Measurements from ENCODE around the gene RPH3AL. TPM values are rescaled to one million over a fixed set of nuclear protein-coding genes. Genes with fewer than 3 reads are reported as not detected.
A peak's percentile ranks its signal among the peaks of the same experiment; 100 is the strongest.

Gene RPH3AL
- total and polyA plus RNA-seq, 8 donors = 43.4 to 89.1 (median 56.0) TPM

DNA sequence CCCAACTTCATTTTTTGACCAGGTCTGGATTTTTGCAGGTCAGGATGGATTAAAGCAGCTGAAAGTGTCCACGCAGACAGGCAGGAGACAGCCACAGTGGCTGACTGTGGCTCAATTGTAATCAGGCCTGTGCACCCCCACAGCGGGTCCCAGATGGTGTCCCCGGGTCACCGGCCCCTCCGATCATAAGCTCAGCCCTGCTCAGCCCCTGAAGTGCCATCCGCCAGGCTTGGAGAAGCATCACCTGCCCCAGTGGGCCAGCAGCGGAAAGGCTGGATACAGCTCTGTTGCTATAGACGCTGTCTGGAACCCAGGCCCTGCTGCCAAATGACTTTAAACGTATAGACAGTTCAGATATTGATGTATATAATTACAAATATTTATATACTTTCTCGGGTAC lies 60.6 kb downstream of the RPH3AL start:
- intact Hi-C loops (cut with DNase I) = no loop called here

DNA sequence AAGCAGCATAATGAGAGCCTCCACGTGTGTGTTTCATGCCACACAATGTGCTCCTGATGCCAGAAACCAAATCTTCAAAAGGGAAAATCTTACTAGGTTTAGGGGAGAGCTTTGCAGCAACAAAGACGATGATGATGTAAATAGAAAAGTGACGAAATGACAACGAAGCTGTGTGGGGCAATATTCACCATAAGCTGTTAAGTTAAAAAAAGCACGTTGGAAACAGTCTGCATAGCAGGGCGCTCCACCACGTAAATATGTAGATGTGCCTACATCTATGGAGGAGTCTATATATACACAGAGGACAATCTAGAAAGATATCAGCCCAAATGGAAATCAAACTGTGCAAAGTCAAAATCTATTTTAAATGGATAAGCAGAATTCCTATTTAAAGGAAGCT lies 61.0 kb downstream of the RPH3AL start:
- DNase-seq (no peak), ATAC-seq (no peak), FAIRE-seq (no peak)
- H3K9me3 ChIP-seq = no peaks in the 10 kb centered on the region
- peaks cover 0 to 4% (median 0%) of the 10 kb centered on the region in 3 donors for H3K36me3 ChIP-seq
- H3K27ac ChIP-seq = no peak overlapping the region
- intact Hi-C loops (cut with DNase I) = no loop called here
- TF ChIP-seq, protein P1, sequence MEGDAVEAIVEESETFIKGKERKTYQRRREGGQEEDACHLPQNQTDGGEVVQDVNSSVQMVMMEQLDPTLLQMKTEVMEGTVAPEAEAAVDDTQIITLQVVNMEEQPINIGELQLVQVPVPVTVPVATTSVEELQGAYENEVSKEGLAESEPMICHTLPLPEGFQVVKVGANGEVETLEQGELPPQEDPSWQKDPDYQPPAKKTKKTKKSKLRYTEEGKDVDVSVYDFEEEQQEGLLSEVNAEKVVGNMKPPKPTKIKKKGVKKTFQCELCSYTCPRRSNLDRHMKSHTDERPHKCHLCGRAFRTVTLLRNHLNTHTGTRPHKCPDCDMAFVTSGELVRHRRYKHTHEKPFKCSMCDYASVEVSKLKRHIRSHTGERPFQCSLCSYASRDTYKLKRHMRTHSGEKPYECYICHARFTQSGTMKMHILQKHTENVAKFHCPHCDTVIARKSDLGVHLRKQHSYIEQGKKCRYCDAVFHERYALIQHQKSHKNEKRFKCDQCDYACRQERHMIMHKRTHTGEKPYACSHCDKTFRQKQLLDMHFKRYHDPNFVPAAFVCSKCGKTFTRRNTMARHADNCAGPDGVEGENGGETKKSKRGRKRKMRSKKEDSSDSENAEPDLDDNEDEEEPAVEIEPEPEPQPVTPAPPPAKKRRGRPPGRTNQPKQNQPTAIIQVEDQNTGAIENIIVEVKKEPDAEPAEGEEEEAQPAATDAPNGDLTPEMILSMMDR (IDR thresholded peaks at IDR 0.05) = no peak
- no peaks in the 10 kb centered on the region for H3K27me3 ChIP-seq
- no peak overlapping the region for H3K4me3 ChIP-seq
- no peaks in the 10 kb centered on the region for H3K4me1 ChIP-seq
- 82 to 84% methylated on average over 7 of the region's 7 CpGs for WGBS, 2 donors

More for the DNA sequence above, 60.6 kb downstream of the RPH3AL start:
- Histone ChIP-seq H3K27me3 (no peaks in the 10 kb centered on the region), H3K4me3 (no peak overlapping the region), H3K4me1 (no peaks in the 10 kb centered on the region), H3K9me3 (no peaks in the 10 kb centered on the region), H3K27ac (no peak overlapping the region), H3K36me3 (peaks cover 0 to 4% (median 0%) of the 10 kb centered on the region in 3 donors)
- DNase-seq (peak in 4 of 6 donors; percentile 7 to 45 (median 30)), ATAC-seq (peak in 1 of 4 donors; percentile 28), FAIRE-seq (no peak)
- WGBS, 2 donors = 88 to 89% methylated on average over 10 of the region's 10 CpGs
- TF ChIP-seq, protein P1 (IDR thresholded peaks at IDR 0.05) = no peak

DNA sequence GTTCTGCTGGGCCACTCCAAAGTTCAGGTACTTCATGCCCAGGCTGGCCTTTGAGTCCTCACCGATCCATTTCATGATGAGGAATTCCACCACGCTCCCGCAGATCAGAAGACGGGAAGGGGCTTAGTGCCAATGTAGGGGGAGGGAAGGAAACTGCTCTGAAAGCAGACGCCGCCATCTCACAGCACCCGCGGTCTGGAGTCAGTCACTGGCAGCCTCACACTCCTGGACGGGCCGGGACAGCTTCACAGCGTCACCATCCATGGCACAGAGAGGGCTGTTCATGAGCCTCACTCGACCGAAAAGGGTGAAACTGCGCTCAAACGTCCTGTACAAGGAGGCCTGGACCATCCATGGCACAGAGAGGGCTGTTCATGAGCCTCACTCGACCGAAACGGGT lies 62.0 kb downstream of the RPH3AL start:
- no peaks in the 10 kb centered on the region for H3K4me1 ChIP-seq
- H3K9me3 ChIP-seq = no peaks in the 10 kb centered on the region
- H3K36me3 ChIP-seq = peaks cover 0 to 4% (median 0%) of the 10 kb centered on the region in 3 donors
- ATAC-seq = peak in 1 of 4 donors; percentile 17
- H3K27me3 ChIP-seq = no peaks in the 10 kb centered on the region
- WGBS, 2 donors = 92 to 93% methylated on average over 18 of the region's 18 CpGs
- H3K4me3 ChIP-seq = no peak overlapping the region
- intact Hi-C loops (cut with DNase I) = no loop called here
- TF ChIP-seq, protein P1 (IDR thresholded peaks at IDR 0.05) = no peak
- no peak for FAIRE-seq
- no peak overlapping the region for H3K27ac ChIP-seq
- DNase-seq = peak in 4 of 6 donors; percentile 8 to 30 (median 16)

DNA sequence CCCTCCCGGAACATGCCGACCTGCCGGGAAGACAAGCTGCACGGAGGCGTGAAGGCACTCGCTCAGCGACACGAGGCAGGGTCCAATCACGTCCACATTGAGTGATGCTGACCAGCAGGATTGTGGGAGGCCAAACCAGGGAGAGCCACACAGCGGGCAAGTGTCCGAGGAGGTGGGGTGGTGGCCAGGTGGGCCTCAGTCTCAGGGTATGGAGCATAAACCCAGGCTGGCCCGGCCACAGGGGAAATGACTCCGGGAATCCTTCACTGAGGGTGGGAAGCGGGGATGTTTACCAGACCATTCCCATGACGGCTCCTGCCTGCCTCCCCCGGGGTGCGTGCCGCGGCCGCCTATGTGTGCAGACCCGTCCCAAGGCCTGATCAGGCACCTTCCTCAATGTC lies 62.5 kb downstream of the RPH3AL start:
- DNase-seq (peak in 4 of 6 donors; percentile 8 to 54 (median 24)), ATAC-seq (peak in 1 of 4 donors; percentile 5), FAIRE-seq (no peak)
- Histone ChIP-seq H3K36me3 (peaks cover 0 to 4% (median 0%) of the 10 kb centered on the region in 3 donors), H3K4me3 (no peak overlapping the region), H3K4me1 (no peaks in the 10 kb centered on the region), H3K27ac (no peak overlapping the region), H3K9me3 (no peaks in the 10 kb centered on the region), H3K27me3 (no peaks in the 10 kb centered on the region)
- 95 to 97% methylated on average over 21 of the region's 21 CpGs for WGBS, 2 donors
- TF ChIP-seq, protein P1 (IDR thresholded peaks at IDR 0.05) = no peak
- intact Hi-C loops (cut with DNase I) = no loop called here

DNA sequence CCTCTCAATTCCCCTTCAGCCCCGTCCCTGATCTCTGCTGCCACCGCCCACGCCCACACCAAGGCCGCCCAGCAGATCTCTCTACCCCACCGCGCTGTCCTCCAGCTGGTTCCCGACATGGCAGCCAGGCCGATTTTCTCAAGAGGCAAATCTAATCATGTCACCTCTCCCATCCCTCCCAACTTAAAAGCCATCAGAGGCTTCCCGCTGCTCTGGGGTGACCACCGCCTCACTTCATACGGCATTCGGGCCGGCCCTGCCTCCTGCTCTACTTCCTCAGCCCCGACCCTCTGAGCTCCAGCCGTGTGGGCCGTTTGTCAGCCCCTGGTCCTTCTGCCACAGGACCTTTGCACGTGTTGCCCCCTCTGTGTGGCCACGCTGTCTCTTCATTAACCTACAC lies 63.2 kb downstream of the RPH3AL start:
- ATAC-seq (no peak), FAIRE-seq (no peak), DNase-seq (peak in 4 of 6 donors; percentile 4 to 45 (median 18))
- no peaks in the 10 kb centered on the region for H3K9me3 ChIP-seq
- peaks cover 0 to 4% (median 0%) of the 10 kb centered on the region in 3 donors for H3K36me3 ChIP-seq
- intact Hi-C loops (cut with DNase I) = no loop called here
- H3K27ac ChIP-seq = no peak overlapping the region
- no peaks in the 10 kb centered on the region for H3K27me3 ChIP-seq
- H3K4me3 ChIP-seq = no peak overlapping the region
- no peaks in the 10 kb centered on the region for H3K4me1 ChIP-seq
- 93% methylated on average over 18 of the region's 18 CpGs for WGBS, 2 donors
- TF ChIP-seq, protein P1 (IDR thresholded peaks at IDR 0.05) = no peak
